HG03432 (cell line): Measurements from ENCODE around the gene CADM1.

Source experiments
- ATAC-seq: cut with Tn5 transposase; IDR thresholded peaks from one replicate; pipeline ENCODE4 v1.9.1; 2021; ENCODE audit warnings: mild to moderate bottlenecking, moderate library complexity; ENCODE audit not compliant: unreplicated experiment

The CADM1 gene

DNA sequence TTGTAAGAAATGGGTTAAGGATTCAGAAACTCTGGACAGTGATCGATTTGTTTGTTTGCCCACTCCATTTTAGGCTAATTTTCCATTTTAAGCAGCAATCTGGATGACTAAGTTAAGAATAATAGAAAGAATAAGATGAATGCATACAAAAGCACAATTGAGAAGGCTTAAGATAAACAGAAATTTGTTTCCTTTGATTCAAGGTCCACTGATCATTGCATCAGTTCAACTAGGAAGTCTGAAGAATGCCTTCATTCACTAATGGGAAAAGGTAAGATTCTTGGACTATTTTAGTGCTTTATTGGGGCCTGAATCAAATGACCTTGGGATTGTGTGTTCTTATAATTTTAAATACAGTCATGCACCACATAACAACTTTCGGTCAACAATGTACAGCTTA is 140.8 kb downstream of the CADM1 start:
- no peak for ATAC-seq

DNA sequence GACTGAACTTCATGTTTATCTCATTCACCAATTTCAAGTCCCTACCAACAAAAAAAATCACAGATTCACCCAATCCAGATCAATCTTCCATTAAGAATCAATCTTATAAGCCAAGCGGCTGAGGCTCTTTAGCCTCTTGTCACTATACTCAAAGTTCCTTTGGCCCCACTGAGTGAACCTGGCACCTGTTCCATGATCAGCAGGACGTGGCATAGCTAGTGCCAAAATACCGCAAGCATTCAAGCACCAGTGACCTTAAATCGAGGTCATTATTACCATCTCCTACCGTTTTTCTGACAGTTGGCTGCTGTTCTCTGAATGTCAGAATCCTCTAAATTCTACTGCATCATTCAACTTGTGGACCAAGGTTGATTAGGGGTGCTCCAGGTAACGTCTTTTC is 141.2 kb downstream of the CADM1 start:
- no peak for ATAC-seq

DNA sequence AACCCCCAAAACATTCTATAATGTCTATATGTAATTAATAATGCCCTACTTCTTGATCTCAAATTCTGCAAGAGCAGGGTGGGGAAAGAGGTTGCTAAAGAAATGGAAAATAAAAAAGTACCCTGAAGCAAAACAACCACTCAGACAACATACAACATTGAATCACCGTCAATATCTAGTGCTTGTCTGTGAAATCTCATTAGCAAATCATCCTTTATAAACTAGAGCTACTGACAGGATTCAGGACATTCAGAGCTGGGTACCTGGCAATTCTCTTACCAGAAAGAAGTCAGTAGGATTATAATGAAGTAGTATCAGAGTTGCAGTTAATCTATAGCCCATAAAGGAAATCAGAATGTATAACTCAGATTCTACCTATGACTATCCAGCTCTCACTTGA is 143.2 kb downstream of the CADM1 start:
- ATAC-seq = no peak

- ATAC-seq = no peak
These were observed 143.9 kb downstream of the CADM1 start for GRCh38 chr11:115360186-115360824.

DNA sequence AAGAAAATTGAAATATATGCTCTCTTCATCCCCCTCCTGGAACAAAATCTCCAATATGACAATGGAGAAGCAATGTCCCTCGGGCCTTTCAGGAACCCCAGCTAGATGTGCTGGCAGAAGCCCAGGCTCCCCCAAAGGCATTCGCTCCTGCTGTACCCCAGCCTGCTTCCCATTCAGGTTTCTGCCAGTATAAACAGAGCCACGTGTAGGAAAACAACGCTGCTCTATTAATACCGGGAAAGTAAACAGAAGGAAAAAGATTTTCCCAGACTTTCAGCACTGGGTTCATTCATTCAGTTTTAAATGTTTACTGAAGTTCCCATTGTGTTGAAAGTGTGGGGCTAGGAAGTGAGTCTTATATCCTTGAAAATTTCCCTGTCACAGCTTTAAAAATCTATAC is 147.1 kb downstream of the CADM1 start:
- ATAC-seq = no peak

DNA sequence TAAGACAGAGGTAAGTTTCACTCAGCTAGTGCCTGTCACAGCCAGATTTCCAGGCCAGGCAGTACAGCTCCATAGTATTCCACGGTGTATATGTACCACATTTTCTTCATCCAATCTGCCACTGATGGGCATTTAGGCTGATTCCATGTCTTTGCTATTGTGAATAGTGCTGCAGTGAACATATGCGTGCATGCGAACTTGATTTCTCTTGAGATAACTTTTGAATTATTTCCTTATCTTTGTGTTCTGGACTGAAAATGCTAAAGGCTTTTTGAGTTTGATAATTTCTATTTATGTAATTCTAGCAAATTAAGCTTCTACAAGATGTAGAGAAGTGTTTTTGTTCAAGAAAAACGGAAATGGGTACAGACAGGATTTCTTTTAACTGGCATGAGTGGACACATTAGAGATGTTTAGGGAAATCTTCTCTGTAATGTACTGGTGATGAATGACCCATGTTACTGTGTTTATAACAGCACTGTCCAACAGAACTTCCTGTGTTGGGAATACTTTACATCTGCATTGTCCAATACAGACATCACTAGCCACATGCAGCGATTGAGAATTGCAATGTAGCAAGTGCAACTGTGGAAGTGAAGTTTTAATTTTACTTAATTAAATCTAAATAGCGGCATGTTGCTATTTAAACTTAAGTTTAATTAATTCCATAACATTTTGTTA is 151.3 kb downstream of the CADM1 start:
- ATAC-seq = no peak

- no peak for ATAC-seq
These were observed 154.7 kb downstream of the CADM1 start for GRCh38 chr11:115349335-115350017.

- no peak for ATAC-seq
These were observed 155.8 kb downstream of the CADM1 start for GRCh38 chr11:115348416-115348815.

DNA sequence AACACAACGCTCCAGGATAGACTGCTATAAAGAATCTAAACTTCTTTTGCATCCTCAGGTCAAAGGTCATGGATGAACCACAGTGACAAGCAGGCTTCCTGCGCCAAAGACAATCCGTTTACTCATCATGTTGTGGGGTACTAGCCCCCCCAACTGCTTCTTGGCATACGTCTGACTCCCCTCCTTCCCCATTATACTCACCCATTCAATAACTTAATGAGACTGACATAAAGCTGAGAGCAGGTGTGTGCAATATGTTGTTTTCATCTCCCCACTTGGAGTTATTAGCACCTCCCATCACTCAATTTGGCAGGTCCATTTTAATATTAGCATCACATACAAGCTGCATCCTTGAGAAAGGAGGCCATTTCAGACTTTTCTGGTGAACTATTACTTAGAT is 157.1 kb downstream of the CADM1 start:
- no peak for ATAC-seq

GRCh38 chr11:115345840-115346239 is 158.4 kb downstream of the CADM1 start:
- ATAC-seq = no peak

- no peak for ATAC-seq
These were observed 158.9 kb downstream of the CADM1 start for GRCh38 chr11:115345361-115345760.

DNA sequence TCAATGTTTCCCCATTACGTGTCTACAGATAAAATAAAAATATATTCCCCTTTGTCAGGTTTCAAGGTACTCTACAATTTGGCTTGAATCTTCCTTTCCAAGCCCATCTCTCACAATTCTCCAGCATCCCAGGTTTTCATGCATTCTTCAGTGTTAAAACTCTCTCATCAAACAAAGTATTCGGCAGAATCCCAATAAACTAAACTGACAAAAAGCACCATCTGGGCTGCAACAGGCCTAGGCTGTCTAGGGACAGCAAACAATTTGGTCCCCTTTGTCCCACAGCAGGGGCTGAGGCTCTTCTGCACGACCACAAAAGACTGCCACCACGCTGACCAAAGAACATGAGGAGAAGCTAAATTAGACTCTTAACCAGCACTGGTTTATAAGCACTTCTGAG is 159.4 kb downstream of the CADM1 start:
- ATAC-seq = no peak

- no peak for ATAC-seq
These were observed 162.1 kb downstream of the CADM1 start for GRCh38 chr11:115342142-115342541.

DNA sequence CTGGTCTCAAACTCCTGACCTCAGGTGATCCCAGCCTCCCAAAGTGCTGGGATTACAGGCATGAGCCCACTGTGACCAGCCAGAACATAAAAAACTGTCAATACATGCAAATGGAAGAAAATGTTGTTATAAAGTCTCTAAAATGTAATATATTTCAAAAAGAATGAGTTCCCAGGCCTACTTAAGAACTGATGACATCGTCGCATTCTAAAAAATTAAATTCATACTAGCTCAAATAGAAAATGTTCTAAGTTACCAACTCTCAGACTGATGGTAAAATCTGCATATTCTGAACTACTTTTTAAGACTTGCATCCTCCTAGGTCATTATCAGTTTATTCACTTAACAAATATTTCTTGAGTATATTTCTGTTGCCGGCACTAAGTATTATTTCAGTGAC is 163.3 kb downstream of the CADM1 start:
- ATAC-seq = no peak

DNA sequence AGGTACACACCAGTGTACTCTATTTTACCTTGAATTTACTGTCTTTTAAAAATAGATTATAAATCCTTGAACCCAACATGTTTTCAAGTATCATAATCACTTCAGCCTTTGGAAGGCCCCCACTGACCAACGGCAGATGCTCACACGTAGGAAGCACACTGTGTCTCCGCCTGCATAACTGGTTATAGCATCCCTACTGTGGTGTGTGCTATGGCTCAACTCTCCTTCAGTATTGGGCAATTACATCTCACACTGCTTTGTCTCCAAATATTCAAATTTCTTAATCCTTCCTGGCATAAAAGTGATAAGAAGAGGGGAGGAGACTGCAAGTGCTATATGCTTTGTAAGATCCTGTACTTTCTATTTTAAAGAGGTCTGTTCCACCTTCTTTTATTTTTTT is 165.7 kb downstream of the CADM1 start:
- no peak for ATAC-seq

GRCh38 chr11:115334932-115335788 is 169.1 kb downstream of the CADM1 start:
- no peak for ATAC-seq

DNA sequence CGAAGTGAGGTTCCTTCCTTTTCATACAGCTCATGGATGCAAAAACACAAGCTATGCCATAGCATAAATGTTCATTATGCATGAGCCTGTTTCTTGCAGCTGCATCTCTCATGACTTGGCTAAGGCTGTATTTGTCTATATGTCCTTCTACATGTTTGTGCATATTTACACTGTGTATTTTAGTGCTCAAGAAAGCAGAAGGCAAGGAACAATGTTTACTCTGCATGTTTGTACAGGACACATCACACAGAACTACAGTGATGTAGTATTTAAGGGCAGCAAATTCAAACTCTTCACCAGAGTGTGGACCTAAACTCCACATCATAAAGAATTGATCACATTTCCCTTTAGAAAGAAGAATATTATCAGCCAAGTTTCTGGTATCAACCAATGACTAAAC is 170.3 kb downstream of the CADM1 start:
- ATAC-seq = no peak

DNA sequence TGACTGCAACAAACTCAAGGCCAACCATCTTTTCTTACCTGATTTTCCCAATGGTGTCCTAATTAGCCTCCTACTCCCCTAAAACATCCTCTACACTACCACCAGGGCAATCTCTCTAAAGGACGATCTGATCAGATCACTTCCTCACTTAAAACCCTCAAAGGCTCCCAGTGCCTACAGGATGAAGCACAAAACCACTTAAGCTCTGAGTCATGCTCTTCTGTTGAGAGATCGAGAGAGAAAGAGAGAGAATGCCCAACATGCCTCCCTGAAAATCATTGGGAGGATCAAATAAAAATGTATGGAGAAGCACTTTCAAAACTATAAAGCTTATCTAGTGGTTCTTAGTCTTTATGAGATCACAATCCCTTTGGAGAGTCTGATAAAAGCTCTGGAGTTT is 171.1 kb downstream of the CADM1 start:
- ATAC-seq = no peak

GRCh38 chr11:115330684-115331482 is 173.3 kb downstream of the CADM1 start:
- ATAC-seq = no peak

DNA sequence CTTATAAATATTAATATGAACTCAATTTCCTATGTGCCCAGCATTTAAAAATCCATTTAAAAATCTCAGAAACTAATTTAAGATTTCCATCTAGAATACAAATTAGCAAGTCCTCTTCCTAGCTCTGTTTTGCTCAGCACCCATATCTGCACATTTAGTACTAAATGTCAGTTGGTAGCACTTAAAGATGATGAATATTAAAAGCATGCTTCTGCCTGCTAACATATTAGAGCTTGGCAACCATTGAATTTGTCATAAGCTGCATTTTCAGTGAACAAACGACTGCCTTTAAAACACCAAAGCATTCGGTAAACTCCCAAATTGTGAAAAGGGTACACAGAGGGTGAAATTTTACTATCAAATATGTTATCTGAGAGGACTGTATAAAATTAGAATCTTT is 177.7 kb downstream of the CADM1 start:
- no peak for ATAC-seq

DNA sequence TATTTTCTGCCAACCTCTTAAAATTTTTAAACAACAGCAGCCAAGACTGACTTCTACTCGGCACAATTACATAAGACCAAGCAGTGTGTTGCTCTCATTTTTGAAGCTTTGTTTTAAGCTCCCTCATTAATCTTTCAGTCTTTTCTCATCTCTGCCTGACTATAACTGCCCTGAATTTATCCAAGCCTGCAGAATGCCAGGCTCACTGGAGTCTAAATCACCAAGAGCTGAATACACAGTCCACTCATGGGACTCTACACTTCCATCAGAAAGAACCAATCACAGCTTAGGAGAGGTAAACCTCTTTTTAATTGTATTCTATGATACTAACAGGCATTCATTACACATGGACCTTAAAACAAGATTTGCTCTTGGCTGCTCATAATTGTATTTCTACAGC is 178.7 kb downstream of the CADM1 start:
- ATAC-seq = no peak
